Amygdala (tissue), 56 donors: ENCODE measurements around the gene OR2H2.

ENCODE experiments used
- DNase-seq, 56 donors: peaks; one replicate each; lab custom pipeline; 2025; lab: John Stamatoyannopoulos, UW

The OR2H2 gene

GRCh38 chr6:29590218-29590808 lies 5.4 kb downstream of the OR2H2 start:
- no peak for DNase-seq

GRCh38 chr6:29591677-29592076 lies 6.8 kb downstream of the OR2H2 start:
- DNase-seq, result no peak

- DNase-seq, result no peak
These were observed 8.4 kb downstream of the OR2H2 start for GRCh38 chr6:29593199-29593855.

GRCh38 chr6:29596381-29596900 lies 11.5 kb downstream of the OR2H2 start:
- DNase-seq, result no peak

GRCh38 chr6:29597184-29597583 lies 12.3 kb downstream of the OR2H2 start:
- no peak for DNase-seq

GRCh38 chr6:29598172-29598747 lies 13.3 kb downstream of the OR2H2 start:
- DNase-seq, result no peak

- DNase-seq, result peak in 6 of 56 donors; percentile 6 to 46 (median 21)
These were observed 17.8 kb downstream of the OR2H2 start for GRCh38 chr6:29602564-29603361.

GRCh38 chr6:29603456-29603855 lies 18.5 kb downstream of the OR2H2 start:
- no peak for DNase-seq

GRCh38 chr6:29603930-29604329 lies 19.0 kb downstream of the OR2H2 start:
- DNase-seq, result peak in 4 of 56 donors; percentile 10 to 37 (median 18)

- peak in 8 of 56 donors; percentile 11 to 45 (median 37) for DNase-seq
These were observed 23.2 kb downstream of the OR2H2 start for GRCh38 chr6:29608131-29608530.

GRCh38 chr6:29610540-29610939 lies 25.6 kb downstream of the OR2H2 start:
- DNase-seq, result no peak

GRCh38 chr6:29611426-29611825 lies 26.5 kb downstream of the OR2H2 start:
- DNase-seq, result peak in 1 of 56 donors; percentile 31

GRCh38 chr6:29617782-29618554 lies 33.0 kb downstream of the OR2H2 start:
- DNase-seq, result no peak

- DNase-seq, result no peak
These were observed 34.7 kb downstream of the OR2H2 start for GRCh38 chr6:29619578-29620160.

- DNase-seq, result no peak
These were observed 35.7 kb downstream of the OR2H2 start for GRCh38 chr6:29620630-29621029.

- no peak for DNase-seq
These were observed 39.6 kb downstream of the OR2H2 start for GRCh38 chr6:29624520-29624961.

- no peak for DNase-seq
These were observed 40.5 kb downstream of the OR2H2 start for GRCh38 chr6:29625337-29625930.

- no peak for DNase-seq
These were observed 42.2 kb downstream of the OR2H2 start for GRCh38 chr6:29626948-29627754.
